ENCODE measurements around the gene ASB8.

The ASB8 gene, protein sequence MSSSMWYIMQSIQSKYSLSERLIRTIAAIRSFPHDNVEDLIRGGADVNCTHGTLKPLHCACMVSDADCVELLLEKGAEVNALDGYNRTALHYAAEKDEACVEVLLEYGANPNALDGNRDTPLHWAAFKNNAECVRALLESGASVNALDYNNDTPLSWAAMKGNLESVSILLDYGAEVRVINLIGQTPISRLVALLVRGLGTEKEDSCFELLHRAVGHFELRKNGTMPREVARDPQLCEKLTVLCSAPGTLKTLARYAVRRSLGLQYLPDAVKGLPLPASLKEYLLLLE

DNA sequence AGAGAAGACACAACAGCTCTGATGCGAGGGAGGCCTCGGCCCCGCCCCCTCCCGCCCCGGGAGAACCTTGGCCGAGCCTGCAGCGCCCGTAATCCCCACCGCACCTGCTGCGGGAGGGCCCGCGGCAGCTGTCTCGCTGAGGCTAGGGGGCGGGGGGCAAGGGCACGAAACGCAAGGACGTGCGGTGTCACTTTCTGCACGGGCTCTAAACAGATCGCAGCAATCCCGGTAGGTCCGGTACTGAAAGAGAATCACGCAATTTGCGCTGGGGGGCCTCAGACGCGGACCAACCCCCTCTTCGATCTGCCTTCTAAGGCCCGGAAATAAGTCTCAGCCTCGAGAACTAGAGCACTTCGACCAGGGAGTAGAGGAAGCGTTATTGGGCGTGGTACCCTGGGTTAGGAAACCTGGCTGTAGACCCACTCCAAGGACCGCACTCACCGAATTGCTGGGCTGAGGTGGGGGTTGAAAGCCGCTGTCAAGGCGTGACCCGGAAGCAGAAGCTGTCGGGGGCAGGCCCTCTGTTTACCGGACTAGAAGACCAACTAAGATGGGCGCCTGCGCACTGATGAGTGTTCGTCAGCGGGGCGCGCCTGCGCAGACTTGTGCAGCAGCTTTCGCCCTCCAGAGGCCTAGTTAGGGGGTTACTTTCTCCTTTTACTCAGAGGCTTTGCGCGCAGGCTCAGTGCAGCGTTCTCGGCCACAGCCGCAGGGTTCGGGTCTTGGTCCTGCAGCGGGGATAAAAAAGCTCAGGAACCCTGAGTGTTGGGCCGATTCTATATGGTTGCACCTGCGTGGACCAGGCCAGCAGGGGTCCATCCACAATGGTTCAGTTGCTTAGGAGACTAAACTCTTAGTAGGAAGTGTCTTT, at the start of gene ASB8:
TSS of gene ASB8 (minus strand) at position 498 of the 871 bp plus-strand sequence. CDS start 4,019 bp downstream, outside the sequence.
- TF ChIP-seq, protein P1, sequence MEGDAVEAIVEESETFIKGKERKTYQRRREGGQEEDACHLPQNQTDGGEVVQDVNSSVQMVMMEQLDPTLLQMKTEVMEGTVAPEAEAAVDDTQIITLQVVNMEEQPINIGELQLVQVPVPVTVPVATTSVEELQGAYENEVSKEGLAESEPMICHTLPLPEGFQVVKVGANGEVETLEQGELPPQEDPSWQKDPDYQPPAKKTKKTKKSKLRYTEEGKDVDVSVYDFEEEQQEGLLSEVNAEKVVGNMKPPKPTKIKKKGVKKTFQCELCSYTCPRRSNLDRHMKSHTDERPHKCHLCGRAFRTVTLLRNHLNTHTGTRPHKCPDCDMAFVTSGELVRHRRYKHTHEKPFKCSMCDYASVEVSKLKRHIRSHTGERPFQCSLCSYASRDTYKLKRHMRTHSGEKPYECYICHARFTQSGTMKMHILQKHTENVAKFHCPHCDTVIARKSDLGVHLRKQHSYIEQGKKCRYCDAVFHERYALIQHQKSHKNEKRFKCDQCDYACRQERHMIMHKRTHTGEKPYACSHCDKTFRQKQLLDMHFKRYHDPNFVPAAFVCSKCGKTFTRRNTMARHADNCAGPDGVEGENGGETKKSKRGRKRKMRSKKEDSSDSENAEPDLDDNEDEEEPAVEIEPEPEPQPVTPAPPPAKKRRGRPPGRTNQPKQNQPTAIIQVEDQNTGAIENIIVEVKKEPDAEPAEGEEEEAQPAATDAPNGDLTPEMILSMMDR (IDR thresholded peaks at IDR 0.05) = no peak
- DNase-seq (ENCODE audit: low spot score) = peak; percentile 100
- peak within 1 kb of the TSS; percentile 90 for H3K4me3 ChIP-seq
- H3K27ac ChIP-seq = peak within 1 kb of the TSS; percentile 80 to 89

DNA sequence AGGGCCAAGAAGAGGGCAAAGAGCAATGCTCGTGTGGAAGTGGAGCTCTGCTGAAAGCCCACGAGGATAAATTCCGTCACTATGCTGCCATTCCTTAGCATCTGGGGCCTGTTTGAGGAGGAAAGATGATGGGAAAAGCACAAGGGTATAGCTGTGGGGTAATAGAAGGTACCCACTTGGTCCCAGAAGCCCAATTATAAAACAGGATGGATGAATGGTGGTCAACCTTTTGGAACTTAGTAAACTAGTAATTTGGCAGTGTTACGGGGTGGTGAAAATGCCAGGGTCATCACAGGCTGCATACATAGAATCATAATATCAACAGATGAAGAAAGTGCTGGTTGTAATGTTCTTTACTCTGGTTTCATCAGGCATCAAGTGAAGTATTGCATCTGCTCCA, 45.9 kb upstream of the ASB8 start, which contains the start of gene OR10AD1:
TSS of gene OR10AD1 (minus strand) at position 101 of the 400 bp plus-strand sequence. CDS start at position 101, 0 bp downstream.
- DNase-seq (ENCODE audit: low spot score) = no peak
- H3K27ac ChIP-seq = no peak within 1 kb of the TSS

DNA sequence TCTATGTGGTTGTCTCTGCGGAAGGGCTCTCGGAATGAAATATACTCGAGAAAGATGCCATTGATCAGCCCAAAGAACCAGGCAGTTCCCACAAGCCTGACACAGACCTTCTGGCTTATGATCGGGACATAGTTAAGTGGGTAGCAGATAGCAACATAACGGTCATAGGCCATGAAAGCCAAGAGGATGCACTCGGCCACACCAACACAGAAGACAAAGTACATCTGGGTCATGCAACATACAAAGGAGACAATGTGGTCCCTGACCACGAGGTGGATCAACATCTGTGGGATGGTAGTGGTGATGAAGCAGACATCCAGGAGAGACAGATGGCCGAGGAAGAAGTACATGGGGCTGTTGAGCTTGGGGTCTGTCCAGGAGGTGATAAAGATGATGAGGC, 45.5 kb upstream of the ASB8 start:
- H3K4me3 ChIP-seq = no peak overlapping the region
- TF ChIP-seq, protein P1 (IDR thresholded peaks at IDR 0.05) = no peak

More for the DNA sequence above, 45.9 kb upstream of the ASB8 start, which contains the start of gene OR10AD1:
- H3K4me3 ChIP-seq = no peak within 1 kb of the TSS
- TF ChIP-seq, protein P1 (IDR thresholded peaks at IDR 0.05) = no peak

DNA sequence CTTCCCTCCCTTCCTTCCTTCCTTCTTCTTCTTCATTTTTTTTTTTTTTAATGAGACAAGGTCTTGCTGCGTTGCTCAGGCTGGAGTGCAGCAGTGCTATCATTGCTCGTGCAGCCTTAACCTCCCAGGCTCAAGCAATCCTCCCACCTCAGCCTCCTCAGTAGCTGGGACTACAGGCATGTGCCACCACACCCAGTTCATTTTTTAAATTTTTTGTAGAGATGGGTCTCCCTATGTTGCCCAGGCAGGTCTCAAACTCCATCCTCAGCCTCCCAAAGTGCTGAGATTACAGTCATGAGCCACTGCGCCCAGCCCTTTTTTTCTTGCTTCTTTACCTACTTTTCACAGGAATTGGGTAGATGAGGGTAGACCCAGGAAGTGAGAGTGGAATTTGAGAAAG, 44.2 kb upstream of the ASB8 start:
- DNase-seq (ENCODE audit: low spot score) = no peak
- TF ChIP-seq, protein P1 (IDR thresholded peaks at IDR 0.05) = no peak
- no peak overlapping the region for H3K27ac ChIP-seq
- no peak overlapping the region for H3K4me3 ChIP-seq

More for the DNA sequence above, 45.5 kb upstream of the ASB8 start:
- no peak overlapping the region for H3K27ac ChIP-seq
- no peak for DNase-seq (ENCODE audit: low spot score)

DNA sequence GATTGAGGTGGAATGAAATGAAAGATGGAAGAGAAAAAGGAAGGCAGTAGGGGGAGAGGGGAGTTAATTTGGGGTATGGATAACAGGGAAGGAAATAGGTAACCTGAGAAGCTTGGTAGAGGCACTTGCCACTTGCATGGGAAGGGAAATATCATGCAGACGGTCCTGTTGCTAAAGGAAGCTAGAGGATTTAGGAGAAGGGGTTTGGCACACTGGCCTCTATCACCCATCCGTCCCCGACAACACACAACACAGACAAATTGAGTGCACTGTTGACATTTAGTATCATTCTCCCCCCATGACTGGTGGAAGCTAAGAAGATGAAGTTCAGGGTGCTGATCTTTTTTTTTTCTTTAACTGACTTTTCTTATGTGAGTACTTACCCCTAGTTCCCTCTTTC, 43.8 kb upstream of the ASB8 start:
- no peak for DNase-seq (ENCODE audit: low spot score)
- TF ChIP-seq, protein P1 (IDR thresholded peaks at IDR 0.05) = no peak
- Histone ChIP-seq H3K27ac (no peak overlapping the region), H3K4me3 (no peak overlapping the region)

DNA sequence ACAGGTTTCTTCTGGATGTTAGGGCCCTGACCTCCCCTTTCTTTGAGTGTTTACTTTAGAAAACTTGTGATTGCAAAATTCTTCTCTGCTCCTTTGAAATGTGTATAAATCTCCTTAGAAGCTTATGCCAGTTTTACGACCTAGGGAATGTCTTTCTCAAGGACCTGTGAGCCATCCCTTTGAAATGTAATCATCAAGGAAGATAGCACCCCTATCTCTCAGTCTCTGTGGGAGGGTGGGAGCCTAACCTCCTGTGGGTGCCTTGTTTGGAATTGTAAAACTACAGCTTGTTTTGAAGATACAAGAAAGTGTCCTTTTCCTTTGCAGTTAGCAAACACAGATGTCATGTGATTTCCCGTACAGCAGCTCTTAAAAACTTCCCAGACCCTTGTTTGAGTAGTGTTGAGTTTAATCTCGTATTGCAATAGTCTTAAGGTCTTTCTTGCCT, 42.5 kb upstream of the ASB8 start:
- no peak for DNase-seq (ENCODE audit: low spot score)
- TF ChIP-seq, protein P1 (IDR thresholded peaks at IDR 0.05) = no peak
- Histone ChIP-seq H3K4me3 (no peak overlapping the region), H3K27ac (no peak overlapping the region)

Measured in coronary artery (tissue), 2 donors.